22Rv1 (cell line): ENCODE results near the gene LEMD3.

Experiments used
- CTCF ChIP-seq: fragments of 450-650 bp; IDR thresholded peaks from 2 replicates; pipeline ENCODE4 v1.5.1; 2017; ENCODE audit warnings: mild to moderate bottlenecking
- ZFX ChIP-seq: fragments of 450-650 bp; IDR thresholded peaks from 2 replicates; pipeline ENCODE4 v1.6.1; 2017; ENCODE audit warnings: antibody characterized with exemption, borderline replicate concordance

GRCh38 chr12:65292241-65292640 is 122.9 kb downstream of the LEMD3 start:
- no peak for TF ChIP-seq CTCF
- TF ChIP-seq ZFX = no peak
